IMR-90 (cell line): ENCODE measurements around the gene LRRK2.

Experiments used
- BHLHE40 ChIP-seq: fragments of 150-350 bp; IDR thresholded peaks from 2 replicates; pipeline ENCODE4 v1.6.1; 2016; ENCODE audit warnings: mild to moderate bottlenecking, low read depth, low read length
- FOS ChIP-seq: fragments of 150-350 bp; IDR thresholded peaks from 2 replicates; pipeline ENCODE4 v1.6.1; 2016; ENCODE audit warnings: low read depth, low read length
- MXI1 ChIP-seq: IDR thresholded peaks from 2 replicates; pipeline ENCODE4 v1.6.1; 2012; ENCODE audit warnings: low read depth, mild to moderate bottlenecking, low read length, moderate library complexity, borderline replicate concordance
- NFE2L2 ChIP-seq: fragments of 150-350 bp; IDR thresholded peaks from 2 replicates; pipeline ENCODE4 v1.6.1; 2016; ENCODE audit warnings: low read depth, mild to moderate bottlenecking, low read length
- POLR2A ChIP-seq: IDR thresholded peaks from 2 replicates; pipeline ENCODE4 v1.6.1; 2012; ENCODE audit warnings: mild to moderate bottlenecking, low read depth, low read length
- RAD21 ChIP-seq: IDR thresholded peaks from 2 replicates; pipeline ENCODE4 v1.6.1; 2012; ENCODE audit warnings: low read length, improper control_type of control experiment
- RCOR1 ChIP-seq: IDR thresholded peaks from 2 replicates; pipeline ENCODE4 v1.6.1; 2012; ENCODE audit warnings: mild to moderate bottlenecking, low read length, improper control_type of control experiment; ENCODE audit not compliant: insufficient replicate concordance
- RFX5 ChIP-seq: IDR thresholded peaks from 2 replicates; pipeline ENCODE4 v1.8.0; 2012; ENCODE audit warnings: low read depth, mild to moderate bottlenecking, low read length, moderate library complexity
- SMC3 ChIP-seq: fragments of 150-350 bp; IDR thresholded peaks from 2 replicates; pipeline ENCODE4 v1.6.1; 2016; ENCODE audit warnings: low read depth, mild to moderate bottlenecking, antibody characterized with exemption, low read length, moderate library complexity
- TF ChIP-seq, protein P1 (sequence below): conservative IDR thresholded peaks from 2 replicates; pipeline ENCODE4 v1.5.1; 2012; ENCODE audit warnings: mild to moderate bottlenecking, low read depth, low read length, improper control_type of control experiment
- TF ChIP-seq, protein P2 (sequence below): fragments of 150-350 bp; IDR thresholded peaks from 2 replicates; pipeline ENCODE4 v1.6.1; 2017; ENCODE audit warnings: mild to moderate bottlenecking, antibody characterized with exemption, low read length, low read depth

DNA sequence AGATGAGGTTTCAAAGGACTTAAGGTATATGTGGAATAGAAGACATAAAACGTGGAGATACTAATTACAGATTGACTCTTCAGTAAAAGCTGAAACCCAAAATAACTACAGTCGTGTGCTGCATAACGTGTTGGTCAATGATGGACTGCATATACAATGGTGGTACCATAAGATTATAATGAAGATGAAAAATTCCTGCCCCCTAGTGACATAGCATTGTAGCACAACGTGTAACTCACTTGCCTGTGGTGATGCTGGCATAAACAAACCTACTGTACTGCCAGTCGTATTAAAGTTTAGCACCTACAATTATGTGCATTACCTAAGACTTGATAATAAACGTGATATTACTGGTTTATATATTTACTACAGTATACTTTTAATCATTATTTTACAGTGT is 150.3 kb downstream of the LRRK2 start:
- no peak for TF ChIP-seq FOS
- TF ChIP-seq POLR2A, result no peak
- TF ChIP-seq, protein P1, sequence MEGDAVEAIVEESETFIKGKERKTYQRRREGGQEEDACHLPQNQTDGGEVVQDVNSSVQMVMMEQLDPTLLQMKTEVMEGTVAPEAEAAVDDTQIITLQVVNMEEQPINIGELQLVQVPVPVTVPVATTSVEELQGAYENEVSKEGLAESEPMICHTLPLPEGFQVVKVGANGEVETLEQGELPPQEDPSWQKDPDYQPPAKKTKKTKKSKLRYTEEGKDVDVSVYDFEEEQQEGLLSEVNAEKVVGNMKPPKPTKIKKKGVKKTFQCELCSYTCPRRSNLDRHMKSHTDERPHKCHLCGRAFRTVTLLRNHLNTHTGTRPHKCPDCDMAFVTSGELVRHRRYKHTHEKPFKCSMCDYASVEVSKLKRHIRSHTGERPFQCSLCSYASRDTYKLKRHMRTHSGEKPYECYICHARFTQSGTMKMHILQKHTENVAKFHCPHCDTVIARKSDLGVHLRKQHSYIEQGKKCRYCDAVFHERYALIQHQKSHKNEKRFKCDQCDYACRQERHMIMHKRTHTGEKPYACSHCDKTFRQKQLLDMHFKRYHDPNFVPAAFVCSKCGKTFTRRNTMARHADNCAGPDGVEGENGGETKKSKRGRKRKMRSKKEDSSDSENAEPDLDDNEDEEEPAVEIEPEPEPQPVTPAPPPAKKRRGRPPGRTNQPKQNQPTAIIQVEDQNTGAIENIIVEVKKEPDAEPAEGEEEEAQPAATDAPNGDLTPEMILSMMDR, result peak; percentile 26; the same call in 1 of the 2 replicates
- no peak for TF ChIP-seq SMC3
- no peak for TF ChIP-seq RFX5
- no peak for TF ChIP-seq BHLHE40
- no peak for TF ChIP-seq NFE2L2
- TF ChIP-seq, protein P2, sequence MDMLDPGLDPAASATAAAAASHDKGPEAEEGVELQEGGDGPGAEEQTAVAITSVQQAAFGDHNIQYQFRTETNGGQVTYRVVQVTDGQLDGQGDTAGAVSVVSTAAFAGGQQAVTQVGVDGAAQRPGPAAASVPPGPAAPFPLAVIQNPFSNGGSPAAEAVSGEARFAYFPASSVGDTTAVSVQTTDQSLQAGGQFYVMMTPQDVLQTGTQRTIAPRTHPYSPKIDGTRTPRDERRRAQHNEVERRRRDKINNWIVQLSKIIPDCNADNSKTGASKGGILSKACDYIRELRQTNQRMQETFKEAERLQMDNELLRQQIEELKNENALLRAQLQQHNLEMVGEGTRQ, result no peak
- TF ChIP-seq MXI1, result no peak
- no peak for TF ChIP-seq RAD21
- TF ChIP-seq RCOR1, result no peak
